Measurements from ENCODE around the gene C1R.

C1R gene

DNA sequence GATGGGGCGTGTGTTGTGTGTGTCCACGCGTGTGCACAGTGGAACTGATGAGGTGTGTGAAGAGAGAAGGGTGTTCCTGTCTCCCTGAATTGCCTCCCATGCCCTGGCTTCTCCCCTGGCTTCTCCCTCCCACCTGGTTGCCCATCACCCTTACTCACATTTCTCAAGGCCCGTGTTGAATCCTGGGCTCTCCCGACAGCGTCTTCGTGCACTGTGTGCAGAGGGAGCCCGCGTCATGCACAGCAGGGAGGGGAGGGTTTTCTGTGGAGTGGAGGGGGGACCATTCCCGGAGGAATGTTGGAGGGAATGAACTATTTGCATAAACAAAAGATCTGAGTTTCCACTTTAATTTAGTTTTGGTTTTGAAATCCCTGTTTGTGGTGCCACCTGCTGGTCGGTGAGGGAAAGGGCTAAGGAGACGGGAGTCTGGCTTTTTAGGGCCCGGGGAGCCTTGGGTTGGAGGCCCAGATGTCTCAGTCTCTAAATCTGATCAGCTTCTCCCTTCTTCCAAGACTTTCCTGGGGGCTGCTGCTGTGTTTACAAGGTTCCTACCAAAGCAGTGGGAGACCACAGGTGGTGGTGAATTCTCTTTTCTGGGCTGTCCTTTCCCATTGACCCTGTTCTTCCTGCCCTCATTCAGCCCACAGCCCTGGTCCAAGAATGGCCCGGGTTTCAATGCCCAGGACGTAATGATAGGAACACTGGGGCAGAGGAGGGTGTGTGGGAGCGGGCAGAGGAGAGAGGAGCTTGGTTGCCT lies at the start of gene C1R:
TSS of gene C1R (minus strand) at position 217 of the 757 bp plus-strand sequence. CDS start at position 160, 57 bp downstream.
- DNase-seq, result peak; percentile 58

DNA sequence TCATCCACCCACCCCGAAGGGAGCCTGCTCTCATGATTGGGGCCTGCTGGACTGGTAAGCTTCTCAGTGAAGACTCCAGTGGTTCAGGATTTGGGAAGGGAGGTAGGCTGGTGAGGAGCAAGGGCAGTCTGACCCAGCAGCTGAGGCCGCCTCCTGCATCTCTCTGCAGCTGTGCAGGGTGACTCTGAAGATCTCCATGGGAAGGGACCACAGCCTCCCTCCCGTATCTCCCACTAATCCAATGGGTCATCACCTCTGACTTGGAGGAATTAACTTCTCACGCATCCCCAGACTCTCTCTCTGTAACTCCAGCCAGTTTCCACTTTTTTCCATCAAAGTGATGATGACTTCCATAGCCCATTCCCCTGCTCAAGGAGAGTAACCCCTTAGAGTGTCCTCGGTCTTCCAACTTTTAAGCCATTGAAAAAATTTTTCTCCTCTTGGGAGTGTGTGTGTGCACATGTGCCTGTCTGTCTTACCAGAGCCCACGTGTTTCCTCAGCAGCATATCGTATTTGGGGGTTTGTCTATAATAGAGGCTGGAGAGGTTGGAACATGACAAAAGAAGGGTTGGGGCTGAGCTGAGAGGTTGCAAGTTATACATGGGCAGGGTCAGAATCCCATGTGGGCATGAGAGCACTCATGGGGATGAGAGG lies 49.2 kb upstream of the C1R start:
- DNase-seq, result no peak

DNA sequence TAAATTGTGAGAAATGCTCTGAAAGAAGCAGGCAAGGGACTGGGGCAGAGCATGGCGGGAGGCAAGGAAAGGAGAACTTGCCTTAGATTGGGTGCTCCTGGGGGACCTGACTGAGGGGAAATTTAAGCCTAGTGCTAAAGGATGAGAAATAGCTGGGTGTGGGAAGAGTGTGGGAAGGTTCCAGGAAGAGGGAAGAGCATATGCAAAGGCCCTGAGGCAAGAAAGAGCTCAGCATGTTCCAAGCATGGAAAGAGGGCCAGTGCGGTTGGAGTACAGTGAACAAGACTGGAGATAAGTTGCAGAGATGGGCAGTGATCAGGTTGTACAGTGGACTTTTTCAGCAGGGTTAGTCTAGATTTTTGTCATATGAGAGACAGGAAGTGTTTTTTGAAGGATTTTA lies 47.0 kb upstream of the C1R start:
- no peak for DNase-seq

DNA sequence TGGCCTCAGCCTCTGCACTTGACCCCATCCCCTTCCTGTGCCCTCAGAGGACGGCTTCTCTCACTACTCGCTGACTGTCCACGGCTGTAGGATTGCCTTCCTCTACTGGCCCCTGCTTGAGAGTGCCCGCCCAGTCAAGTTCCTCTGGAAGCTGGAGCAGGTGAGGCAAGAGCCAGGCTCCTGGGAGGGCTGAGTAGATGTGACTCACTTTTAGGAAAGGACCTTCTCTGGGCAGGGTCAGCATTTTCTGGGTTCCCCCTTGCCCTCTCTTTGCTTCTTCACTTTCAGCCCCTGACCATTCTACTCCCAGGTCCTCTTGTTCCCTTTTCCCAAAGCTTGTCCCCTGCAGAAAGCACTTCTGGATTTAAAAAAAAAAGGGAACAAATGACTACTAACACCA lies 45.7 kb upstream of the C1R start:
- no peak for DNase-seq

DNA sequence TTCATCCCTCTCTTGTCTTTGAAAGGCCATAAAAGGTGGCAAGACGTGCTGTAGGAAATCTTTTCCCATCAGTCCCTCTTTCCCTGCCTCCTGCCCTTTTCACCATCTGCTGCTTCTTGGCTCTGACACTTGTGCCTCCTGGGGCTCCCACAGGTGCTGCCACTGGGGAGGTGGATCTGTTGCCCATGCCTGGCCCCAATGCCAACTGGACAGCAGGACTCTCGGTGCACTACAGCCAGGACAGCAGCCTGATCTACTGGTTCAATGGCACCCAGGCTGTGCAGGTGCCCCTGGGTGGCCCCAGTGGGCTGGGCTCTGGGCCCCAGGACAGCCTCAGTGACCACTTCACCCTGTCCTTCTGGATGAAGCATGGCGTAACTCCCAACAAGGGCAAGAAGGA lies 44.4 kb upstream of the C1R start:
- no peak for DNase-seq

DNA sequence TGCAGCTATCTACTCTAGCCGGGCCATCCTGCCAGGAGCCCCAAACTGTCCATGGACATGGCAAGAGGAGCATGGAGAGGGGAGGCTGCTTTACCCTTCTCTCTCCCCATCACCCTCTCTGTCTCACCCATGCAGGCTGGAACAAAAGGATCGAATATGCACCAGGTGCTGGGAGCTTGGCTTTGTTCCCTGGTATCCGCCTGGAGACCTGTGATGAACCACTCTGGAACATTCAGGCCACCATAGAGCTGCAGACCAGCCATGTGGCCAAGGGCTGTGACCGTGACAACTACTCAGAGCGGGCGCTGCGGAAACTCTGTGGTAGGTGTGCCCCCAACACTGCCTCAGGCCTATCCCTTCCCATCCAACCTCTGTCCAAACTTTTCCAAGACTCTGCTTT lies 43.8 kb upstream of the C1R start:
- no peak for DNase-seq

DNA sequence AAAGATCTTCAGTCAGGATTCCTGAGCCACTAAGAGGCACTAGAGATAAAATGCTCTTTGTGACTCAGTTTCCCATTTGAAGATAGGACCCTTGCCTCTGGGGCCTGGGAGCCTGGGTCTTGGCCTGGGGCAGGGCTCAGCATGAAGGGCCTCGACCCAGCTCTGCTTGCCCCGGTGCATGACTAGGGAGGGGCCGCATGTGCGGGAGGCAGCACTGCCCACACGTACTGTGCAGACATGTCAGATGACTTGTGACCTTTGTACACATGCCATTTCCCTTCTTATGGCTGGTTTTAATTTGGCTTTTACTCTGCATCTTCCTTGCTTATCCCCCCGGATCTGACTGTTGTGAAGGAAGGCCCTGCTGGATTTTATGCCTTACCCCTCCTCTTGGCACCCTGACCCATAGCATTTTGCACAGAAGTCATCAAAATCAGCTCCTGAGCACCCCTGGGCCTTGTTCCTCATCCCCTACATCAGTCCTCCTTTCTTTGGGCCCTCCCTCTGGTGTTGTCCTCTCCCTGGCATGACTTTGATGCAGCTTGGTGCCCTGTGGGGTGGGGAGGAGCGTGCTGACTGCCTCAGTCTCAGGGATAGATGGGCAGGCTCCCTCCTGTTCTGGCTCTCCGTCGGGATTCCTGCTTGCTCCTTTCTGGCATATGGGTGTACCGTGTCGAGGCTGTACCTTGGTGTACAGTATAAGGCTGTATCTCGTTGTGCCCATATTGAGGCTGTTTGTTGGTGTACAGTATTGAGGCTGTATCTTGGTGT lies 42.3 kb upstream of the C1R start:
- DNase-seq, result no peak

DNA sequence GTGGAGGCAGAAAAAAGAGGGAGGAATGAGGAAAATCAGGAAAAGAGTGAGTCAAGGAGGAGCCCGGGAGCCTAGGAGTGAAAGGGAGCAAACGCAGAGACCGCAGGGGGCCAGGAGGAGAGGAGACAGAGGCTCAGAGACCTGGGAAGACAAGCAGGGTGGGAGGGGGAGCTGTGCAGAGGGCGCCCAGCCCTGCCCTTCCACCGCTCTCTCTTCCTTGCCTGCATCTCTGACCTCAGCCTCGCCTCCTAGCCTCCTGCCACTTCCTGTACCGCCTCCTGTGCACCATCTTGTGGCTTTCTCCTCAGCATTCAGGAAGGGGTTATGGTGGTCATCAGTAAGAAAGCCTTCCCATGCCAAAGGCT lies 39.2 kb upstream of the C1R start:
- DNase-seq, result no peak

DNA sequence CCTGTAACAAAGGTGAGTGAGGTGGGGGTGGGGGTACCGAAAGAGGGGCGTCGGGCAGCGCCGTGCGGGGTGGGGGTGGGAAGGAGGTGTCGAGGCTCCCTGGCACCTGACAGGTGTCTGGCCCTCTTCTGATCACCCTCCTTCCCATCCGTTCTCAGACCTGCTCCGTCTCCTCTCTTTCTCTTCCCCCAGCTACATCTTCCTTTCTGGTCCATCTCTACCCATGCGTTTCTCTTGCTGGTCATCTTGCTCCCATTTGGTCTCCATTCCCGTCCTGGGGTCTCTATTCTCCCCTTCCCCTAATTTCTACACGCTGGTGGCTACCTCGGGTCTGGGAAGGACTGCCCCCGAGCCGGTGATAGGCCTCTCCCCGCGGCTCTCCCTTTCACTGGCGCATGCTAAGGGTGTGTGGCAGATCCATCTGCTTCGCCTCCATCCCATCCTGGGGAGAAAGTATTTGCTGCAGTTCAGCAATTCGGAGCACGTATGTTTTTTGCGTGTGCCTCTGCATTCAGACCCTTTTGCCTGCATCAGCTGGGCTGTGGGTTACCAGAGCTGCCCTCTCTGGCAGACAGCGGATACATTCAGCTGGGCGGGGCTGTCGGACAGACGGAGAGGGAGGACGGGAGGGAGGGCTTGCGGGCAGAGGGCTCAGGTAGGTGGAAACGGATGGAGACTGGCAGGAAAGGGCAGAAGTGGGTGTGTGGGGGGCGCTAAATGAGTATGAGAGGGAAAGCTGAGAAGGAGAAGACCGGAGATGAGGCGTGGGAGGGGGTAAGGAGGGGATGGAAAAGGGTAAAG lies 38.7 kb upstream of the C1R start:
- DNase-seq, result no peak

DNA sequence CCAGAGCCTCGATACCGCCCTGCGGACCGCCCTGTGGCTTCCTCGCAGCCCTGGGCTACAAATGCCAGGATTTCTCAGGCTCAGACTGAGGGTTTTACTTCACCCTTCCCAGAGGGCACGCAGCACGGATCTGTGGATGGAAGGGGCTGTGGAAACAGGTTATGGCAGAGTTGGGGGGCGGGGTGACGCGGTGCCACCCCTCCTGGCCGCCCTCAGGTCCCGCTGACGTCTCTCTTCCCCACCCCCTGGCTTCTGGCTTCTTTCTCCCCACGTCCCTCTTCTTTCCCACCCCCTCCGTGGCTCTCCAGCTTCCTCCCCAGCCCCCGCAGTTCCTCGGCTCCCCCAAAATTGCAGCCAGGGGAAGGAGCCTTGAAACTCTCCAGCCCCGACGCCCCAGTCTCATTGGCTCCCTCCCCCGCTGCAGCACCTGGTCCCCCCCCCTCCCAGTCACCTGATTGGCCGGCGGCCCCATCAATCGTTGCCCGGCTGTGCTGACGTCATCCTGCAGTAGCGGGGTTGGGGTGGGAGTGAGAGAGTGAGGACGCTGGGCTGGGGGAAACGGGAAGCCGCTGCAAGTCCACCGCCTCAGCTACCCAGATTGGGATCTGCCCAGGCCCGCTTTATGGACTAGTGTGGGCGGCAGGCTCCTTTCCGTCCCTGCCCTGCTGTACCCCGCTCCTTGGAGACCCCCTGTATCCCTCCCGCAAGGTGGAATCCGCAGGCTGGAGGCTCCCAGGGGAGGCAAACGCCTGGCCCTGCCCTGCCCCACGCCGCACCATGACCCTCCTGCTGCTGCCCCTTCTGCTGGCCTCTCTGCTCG lies 37.8 kb upstream of the C1R start, which contains the start of gene CLSTN3:
TSS of gene CLSTN3 (plus strand) at position 500 of the 820 bp plus-strand sequence. CDS start at position 778, 278 bp downstream.
- DNase-seq, result peak; percentile 78

DNA sequence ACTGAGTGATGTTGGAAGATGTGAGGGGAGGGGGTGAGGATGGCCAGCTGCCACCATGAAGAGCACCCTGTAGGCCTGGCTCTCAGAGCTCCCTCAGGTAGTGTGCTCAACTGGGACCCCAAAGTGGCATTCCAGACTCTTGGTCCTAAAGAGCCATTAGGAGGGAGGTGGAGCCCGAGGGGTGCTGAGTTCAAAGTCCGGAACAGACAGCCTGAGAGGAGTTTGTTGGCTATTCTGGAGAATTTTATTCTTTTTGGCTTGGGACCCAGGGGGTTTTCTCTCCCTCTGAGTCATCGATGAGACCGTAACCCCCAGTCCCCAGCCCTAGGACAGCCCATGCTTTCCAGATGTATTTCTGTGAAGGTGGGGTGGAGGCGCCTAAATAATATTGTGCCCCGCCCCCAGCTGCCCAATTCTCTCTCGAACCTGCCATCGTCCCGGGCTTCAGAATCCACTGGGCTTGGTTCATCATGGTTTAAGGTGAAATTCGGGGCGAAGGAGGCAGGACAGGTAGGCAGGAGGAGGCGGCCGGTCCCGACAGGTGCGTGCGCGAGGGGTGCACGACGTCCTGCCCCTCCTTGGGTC lies 37.1 kb upstream of the C1R start:
- DNase-seq, result no peak

DNA sequence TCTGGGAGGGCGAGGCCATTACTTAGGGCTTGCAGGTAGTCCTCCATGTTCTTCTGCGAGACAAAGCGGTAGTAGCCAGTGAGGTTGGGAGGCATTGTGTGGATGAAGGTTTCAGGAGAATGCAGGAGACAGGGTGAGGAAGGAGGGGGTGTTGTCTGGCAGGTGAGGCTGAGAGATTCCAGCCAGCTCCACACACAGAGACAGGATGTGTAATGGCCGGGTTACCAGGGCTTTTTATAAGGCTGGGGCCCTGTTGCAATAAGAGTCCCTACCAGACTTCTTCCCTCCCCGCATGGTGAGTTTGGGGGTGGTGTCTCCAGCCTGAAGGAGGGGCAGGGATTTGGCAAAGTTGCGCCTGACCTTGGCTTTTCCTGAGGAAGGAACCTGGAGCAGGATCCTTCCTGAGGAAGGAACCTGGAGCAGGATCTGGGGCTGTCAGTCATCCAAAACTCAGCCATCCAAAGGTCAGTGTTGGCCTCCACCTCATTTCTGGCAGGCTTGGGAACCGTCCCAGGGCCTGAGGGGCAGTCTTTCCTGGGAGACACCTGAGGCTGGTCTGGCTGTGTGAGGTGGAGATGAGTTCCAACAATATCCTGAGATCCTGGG lies 36.5 kb upstream of the C1R start, which contains the start of gene RBP5:
TSS of gene RBP5 (minus strand) at position 209 of the 606 bp plus-strand sequence. CDS start at position 95, 114 bp downstream.
- no peak for DNase-seq

DNA sequence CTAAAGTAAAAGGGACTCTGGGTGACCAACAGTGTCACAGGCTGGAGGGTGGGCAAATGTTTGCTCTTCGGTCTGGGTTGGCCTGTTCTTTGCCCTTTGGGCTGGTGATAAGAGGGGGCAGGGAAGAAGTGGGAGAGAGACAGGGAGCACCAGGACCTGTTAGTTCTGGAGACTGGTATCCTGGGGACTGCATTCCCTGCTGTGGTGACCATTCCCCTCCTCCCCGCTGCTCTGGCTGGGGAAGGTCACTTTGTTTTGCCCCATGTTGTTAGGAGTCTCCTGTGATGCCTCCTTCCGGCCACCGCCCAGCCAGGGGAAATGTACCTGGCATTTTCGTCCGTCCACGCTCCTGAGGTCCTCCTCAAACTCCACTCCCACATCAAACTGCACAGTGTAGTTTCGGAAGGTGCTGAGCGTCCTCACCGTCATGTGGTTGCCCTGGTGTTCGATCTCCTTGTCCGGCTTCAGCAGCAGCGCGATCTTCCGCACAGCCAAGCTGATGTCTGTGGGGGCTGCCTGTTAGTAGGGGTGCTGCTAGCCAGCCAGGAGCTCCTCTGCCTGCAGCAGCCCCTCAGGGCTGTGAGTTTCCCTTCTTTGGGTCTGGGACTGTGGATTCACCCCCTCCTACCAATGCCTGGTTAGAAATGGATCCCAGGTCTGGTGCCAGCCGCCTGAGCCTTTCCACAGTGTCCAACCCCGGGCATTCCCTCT lies 35.8 kb upstream of the C1R start:
- no peak for DNase-seq

DNA sequence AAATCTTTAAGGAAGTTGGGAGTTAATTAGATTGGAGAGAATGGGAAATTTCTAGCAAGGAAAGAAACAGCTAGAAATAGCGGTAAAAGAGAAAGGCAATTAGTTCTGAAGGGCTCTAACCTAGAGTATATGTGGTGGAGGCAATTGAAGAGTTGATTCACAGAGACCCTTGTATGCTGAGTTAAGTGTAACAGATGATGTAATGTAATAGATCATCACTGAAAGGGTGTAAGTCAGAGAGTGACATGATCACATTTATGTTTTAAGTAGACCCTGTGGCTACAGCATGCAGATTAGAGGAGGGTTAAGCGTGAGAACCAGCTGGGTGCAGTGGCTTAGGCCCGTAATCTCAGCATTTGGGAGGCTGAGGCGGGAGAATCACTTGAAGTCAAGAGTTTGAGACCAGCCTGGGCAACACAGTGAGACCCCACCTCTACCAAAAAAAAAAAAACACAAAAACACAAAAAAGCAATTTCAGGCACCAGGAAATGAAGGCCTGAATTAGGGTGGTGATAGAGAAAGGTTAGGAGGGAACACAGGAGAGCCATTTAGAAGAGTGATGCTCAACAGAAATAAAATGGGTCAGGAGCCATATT lies 33.5 kb upstream of the C1R start:
- no peak for DNase-seq

DNA sequence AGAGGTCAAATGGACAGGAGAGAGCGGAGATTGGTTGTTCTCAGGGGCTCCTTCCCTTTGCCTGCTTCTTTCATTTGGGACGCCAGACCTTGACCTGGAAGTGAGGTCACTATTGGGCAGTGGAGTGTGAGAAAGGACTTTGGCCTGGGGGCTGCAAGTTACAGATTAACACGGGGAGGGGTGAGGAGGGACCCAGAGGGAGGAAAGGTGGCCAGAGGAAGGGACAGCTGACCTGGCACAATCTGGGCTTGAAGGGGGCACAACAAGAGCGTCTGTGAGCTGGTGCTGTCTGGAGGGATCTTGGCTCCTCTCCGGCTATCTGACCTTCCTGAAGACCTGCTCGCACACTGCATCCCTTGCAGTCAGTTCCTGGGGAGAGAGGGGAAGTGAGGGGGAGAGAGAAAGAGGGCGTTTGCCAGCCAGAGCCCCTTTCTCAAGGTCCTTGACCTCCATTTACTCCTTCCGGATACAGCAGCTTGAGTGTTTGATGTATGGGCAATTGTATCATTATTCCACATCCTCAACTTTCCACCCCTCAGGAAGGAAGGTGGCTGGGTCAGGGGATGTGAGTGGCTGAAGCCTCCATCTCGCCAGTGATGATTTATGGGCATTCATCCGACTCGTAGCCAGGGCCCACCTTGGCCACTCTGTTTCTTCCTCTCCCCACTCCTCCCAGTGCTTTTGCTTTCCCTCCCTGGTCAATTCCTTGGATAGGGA lies 31.7 kb upstream of the C1R start:
- DNase-seq, result no peak

DNA sequence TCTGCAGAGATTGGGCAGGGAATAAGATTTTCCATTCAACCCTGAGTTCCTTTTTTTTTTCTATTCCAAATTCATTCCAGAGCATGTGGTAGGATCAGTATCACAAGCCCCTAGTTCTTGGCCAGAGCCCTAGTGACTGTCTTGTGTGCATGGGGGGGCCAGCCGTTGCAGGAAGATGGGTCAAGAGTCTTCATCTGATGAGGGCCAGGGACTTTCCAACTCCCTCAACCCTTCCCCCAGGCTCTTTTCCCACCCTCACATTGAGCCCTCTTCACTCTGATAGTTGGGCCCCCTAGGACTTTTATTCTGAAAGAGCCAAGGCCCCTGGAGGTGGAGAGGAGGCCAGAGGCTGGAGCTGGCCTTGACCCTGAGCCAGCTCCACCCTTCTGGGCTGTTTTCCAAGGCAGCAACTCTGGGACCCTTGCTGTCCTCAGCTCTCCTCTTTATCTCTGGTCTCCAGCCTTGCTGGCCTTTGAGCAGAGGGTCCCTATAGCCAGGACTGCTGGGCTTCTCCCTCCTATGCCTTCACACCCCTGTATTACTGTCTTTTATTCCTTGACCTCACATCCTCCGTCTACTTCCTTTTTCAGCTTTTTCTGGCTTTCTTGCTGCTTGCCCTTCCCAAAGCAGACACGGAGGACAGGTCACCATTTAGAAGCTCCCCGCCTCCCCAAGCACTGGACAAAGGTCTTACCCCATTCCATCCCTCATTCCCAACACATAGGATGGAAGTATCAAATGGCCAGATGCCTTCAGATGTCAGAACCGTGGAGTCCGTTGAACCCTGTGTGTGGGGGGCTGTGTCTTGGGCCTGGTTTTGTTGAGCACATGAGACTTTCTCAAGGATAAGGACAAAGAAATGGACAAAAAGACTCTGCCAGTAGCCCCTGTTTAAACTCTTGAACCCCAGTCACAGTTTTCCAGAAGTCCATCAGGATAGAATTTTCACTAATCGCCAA lies 30.8 kb upstream of the C1R start:
- no peak for DNase-seq

DNA sequence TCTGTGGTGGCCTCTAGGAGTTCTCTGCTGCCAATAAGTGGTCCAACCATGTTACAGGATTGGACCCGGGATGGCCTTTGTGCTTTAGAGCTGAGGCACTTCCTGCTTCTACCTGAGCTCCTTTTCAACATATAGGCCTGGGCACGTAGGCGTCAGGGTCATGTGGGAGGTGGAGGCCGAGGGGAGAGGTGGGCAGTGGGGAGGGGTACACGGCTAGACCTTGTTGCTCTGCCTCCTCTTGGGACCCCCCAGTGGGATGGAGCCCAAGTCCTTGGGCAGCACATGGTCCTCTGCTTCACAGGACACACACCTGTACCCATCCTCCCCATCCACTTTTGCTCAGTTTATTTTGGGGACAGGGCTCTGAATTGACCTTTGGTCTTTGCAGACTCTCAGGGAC lies 29.1 kb upstream of the C1R start:
- no peak for DNase-seq

DNA sequence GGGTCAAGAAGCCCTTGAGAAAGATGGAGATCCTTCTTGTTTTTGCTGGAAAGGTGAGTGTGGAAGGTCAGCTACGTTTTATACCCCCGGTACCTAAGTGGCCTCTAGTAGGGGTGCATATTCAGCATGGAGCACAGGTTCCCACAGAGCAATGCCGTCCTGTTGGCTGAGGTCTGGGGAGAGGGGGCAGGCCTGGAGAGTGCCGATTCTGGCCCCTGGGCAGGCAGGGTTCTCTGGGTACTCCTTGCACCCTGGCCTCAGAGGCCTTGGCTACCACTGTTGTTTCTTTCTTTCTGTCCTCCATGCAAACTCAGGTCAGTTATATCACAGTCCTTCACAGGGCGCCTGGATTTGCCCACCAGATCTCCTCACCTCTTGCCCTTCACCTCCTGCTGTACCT lies 27.9 kb upstream of the C1R start:
- DNase-seq, result no peak
